GM20431 (cell line): ENCODE data around the gene CR1L.
"Not testable (repeated sequence)": the region's sequence is repeated elsewhere in the genome, so short reads cannot be mapped to it uniquely, and the experiment has no call there.

Source experiments
- in situ Hi-C: fragments of 300-500 bp; cut with MseI, MboI; formaldehyde crosslinking; loops from one replicate; pipeline ENCODE4 v1.15.0; 2020; ENCODE audit warnings: low sequenced_read_pairs; ENCODE audit not compliant: unreplicated experiment

CR1L gene

GRCh38 chr1:207644852-207645634, at the start of gene CR1L:
Gene CR1L, plus strand, starts transcription at chr1:207645133. Its CDS starts 101 bp downstream, at chr1:207645234.
- in situ Hi-C loops, result no loop called here

- in situ Hi-C loops, result no loop called here
Measured at GRCh38 chr1:207603777-207604176, 41.2 kb upstream of the CR1L start.

- in situ Hi-C loops, result no loop called here
Measured at GRCh38 chr1:207605444-207606361, 39.2 kb upstream of the CR1L start.

- in situ Hi-C loops, result no loop called here
Measured at GRCh38 chr1:207606362-207606755, 38.6 kb upstream of the CR1L start.

- in situ Hi-C loops, result no loop called here
Measured at GRCh38 chr1:207612762-207613161, 32.2 kb upstream of the CR1L start.

GRCh38 chr1:207619871-207620542, 24.9 kb upstream of the CR1L start:
- in situ Hi-C loops, result no loop called here

GRCh38 chr1:207620543-207620893, 24.4 kb upstream of the CR1L start:
- in situ Hi-C loops, result no loop called here

- in situ Hi-C loops, result not testable (repeated sequence)
Measured at GRCh38 chr1:207625504-207626071, 19.3 kb upstream of the CR1L start.

GRCh38 chr1:207626972-207627337, 18.0 kb upstream of the CR1L start:
- in situ Hi-C loops, result no loop called here

- in situ Hi-C loops, result no loop called here
Measured at GRCh38 chr1:207627496-207627895, 17.4 kb upstream of the CR1L start.

- in situ Hi-C loops, result no loop called here
Measured at GRCh38 chr1:207628776-207629175, 16.2 kb upstream of the CR1L start.

GRCh38 chr1:207631137-207631536, 13.8 kb upstream of the CR1L start:
- in situ Hi-C loops, result no loop called here

GRCh38 chr1:207633226-207633625, 11.7 kb upstream of the CR1L start:
- in situ Hi-C loops, result no loop called here

- in situ Hi-C loops, result not testable (repeated sequence)
Measured at GRCh38 chr1:207633699-207634289, 11.1 kb upstream of the CR1L start.

GRCh38 chr1:207634293-207634692, 10.6 kb upstream of the CR1L start:
- in situ Hi-C loops, result not testable (repeated sequence)

GRCh38 chr1:207635569-207636186, 9.3 kb upstream of the CR1L start:
- in situ Hi-C loops, result not testable (repeated sequence)

- in situ Hi-C loops, result not testable (repeated sequence)
Measured at GRCh38 chr1:207638487-207639145, 6.3 kb upstream of the CR1L start.

- in situ Hi-C loops, result not testable (repeated sequence)
Measured at GRCh38 chr1:207639362-207639761, 5.6 kb upstream of the CR1L start.
